Daoy (cell line): ENCODE data around the gene KCNG2. TPM values are rescaled to one million over a fixed set of nuclear protein-coding genes. Genes with fewer than 3 reads are reported as not detected.
"Not testable (repeated sequence)": the region's sequence is repeated elsewhere in the genome, so short reads cannot be mapped to it uniquely, and the experiment has no call there.

ENCODE experiments used
- DNase-seq: peaks from one replicate; pipeline ENCODE4 v3.0.0-alpha.2; 2015; ENCODE audit warnings: low read depth
- total RNA-seq: library from RNA; depleted of rRNA; stranded (reverse); fragments of >200 nt; shearing (Covaris generic); gene quantifications from 2 replicates; pipeline ENCODE4 v1.2.3, GENCODE V29; 2014

Gene KCNG2
- total RNA-seq, 1 experiment from 2014 or later, result not detected

- no peak for DNase-seq
Measured at GRCh38 chr18:79870301-79871025, 72.7 kb downstream of the KCNG2 start.

GRCh38 chr18:79871026-79871390 is 73.3 kb downstream of the KCNG2 start:
- no peak for DNase-seq

GRCh38 chr18:79871481-79872091 is 73.8 kb downstream of the KCNG2 start:
- no peak for DNase-seq

- no peak for DNase-seq
Measured at GRCh38 chr18:79872527-79873444, 75.0 kb downstream of the KCNG2 start.

GRCh38 chr18:79873449-79874110 is 75.8 kb downstream of the KCNG2 start:
- no peak for DNase-seq

GRCh38 chr18:79874553-79875530 is 77.1 kb downstream of the KCNG2 start:
- no peak for DNase-seq

GRCh38 chr18:79875531-79875919 is 77.8 kb downstream of the KCNG2 start:
- DNase-seq, result no peak

GRCh38 chr18:79875931-79876461 is 78.3 kb downstream of the KCNG2 start:
- no peak for DNase-seq

- DNase-seq, result no peak
Measured at GRCh38 chr18:79876497-79876896, 78.8 kb downstream of the KCNG2 start.

- no peak for DNase-seq
Measured at GRCh38 chr18:79877163-79878091, 79.7 kb downstream of the KCNG2 start.

- DNase-seq, result not testable (repeated sequence)
Measured at GRCh38 chr18:79878246-79878645, 80.5 kb downstream of the KCNG2 start.

GRCh38 chr18:79878741-79879378 is 81.1 kb downstream of the KCNG2 start:
- DNase-seq, result no peak

- no peak for DNase-seq
Measured at GRCh38 chr18:79879566-79879965, 81.8 kb downstream of the KCNG2 start.

GRCh38 chr18:79881695-79882094 is 84.0 kb downstream of the KCNG2 start:
- DNase-seq, result no peak

GRCh38 chr18:79882522-79883241 is 84.9 kb downstream of the KCNG2 start:
- no peak for DNase-seq

GRCh38 chr18:79883461-79884293 is 85.9 kb downstream of the KCNG2 start:
- DNase-seq, result no peak

GRCh38 chr18:79884294-79884962 is 86.7 kb downstream of the KCNG2 start:
- no peak for DNase-seq
